Karpas-422 (cell line): Measurements from ENCODE around the gene SMIM13. TPM values are rescaled to one million over a fixed set of nuclear protein-coding genes. Genes with fewer than 3 reads are reported as not detected.

Source experiments
- DNase-seq: peaks from one replicate; pipeline ENCODE4 v3.0.0-alpha.2; 2015
- H2AFZ ChIP-seq: fragments of 200-600 bp; sonication (generic); 2 replicates; pipeline ENCODE4 v1.6.1; 2014; ENCODE audit warnings: antibody characterized with exemption, low read length, mixed read lengths
- H3K27ac ChIP-seq: fragments of 200-600 bp; sonication (generic); 2 replicates; pipeline ENCODE4 v1.5.1; 2014; ENCODE audit warnings: mild to moderate bottlenecking, low read length, moderate library complexity
- H3K27me3 ChIP-seq: fragments of 200-600 bp; sonication (generic); 2 replicates; pipeline ENCODE4 v1.6.1; 2014; ENCODE audit warnings: low read length, mixed read lengths
- H3K36me3 ChIP-seq: fragments of 200-600 bp; sonication (generic); 2 replicates; pipeline ENCODE4 v1.6.1; 2014; ENCODE audit warnings: low read length, mixed read lengths; ENCODE audit not compliant: insufficient read depth
- H3K4me1 ChIP-seq: fragments of 200-600 bp; sonication (generic); 2 replicates; pipeline ENCODE4 v1.6.1; 2014; ENCODE audit warnings: mild to moderate bottlenecking, low read length, mixed read lengths
- H3K4me2 ChIP-seq: fragments of 200-600 bp; sonication (generic); 2 replicates; pipeline ENCODE4 v1.6.1; 2014; ENCODE audit warnings: low read length, low read depth, mild to moderate bottlenecking; ENCODE audit not compliant: poor library complexity, severe bottlenecking
- H3K4me3 ChIP-seq: fragments of 200-600 bp; sonication (generic); 2 replicates; pipeline ENCODE4 v1.5.1; 2014; ENCODE audit warnings: mild to moderate bottlenecking, antibody characterized with exemption, low read length, mixed read lengths
- H3K79me2 ChIP-seq: fragments of 200-600 bp; sonication (generic); 2 replicates; pipeline ENCODE4 v1.6.1; 2014; ENCODE audit warnings: mild to moderate bottlenecking, low read length, mixed read lengths
- H3K9ac ChIP-seq: fragments of 200-600 bp; sonication (generic); 2 replicates; pipeline ENCODE4 v1.6.0; 2014; ENCODE audit warnings: low read length
- H3K9me2 ChIP-seq: fragments of 200-600 bp; sonication (generic), shearing (Covaris generic); replicated peaks from 2 replicates; pipeline ENCODE4 v1.6.0; 2014; ENCODE audit warnings: mild to moderate bottlenecking, low read length, moderate library complexity; ENCODE audit not compliant: insufficient read depth
- H3K9me3 ChIP-seq: fragments of 300-700, 200-600 bp; sonication (generic); 2 replicates; pipeline ENCODE4 v1.6.1; 2014; ENCODE audit warnings: low read length, mixed read lengths
- H4K20me1 ChIP-seq: fragments of 200-600 bp; sonication (generic); 2 replicates; pipeline ENCODE4 v1.6.1; 2014; ENCODE audit warnings: mild to moderate bottlenecking, antibody characterized with exemption, low read length, low read depth; ENCODE audit not compliant: insufficient read depth
- total RNA-seq: library from RNA; depleted of rRNA; stranded (reverse); fragments of >200 nt; shearing (Covaris generic); gene quantifications from 2 replicates; pipeline ENCODE4 v1.2.3, GENCODE V29; 2014; ENCODE audit warnings: low replicate concordance

Gene SMIM13
- total RNA-seq, 1 experiment from 2014 or later, result 8.9 TPM

GRCh38 chr6:11155589-11155988 is 62.0 kb downstream of the SMIM13 start:
- Histone ChIP-seq H3K9me3 (no peaks in the 10 kb centered on the region), H3K4me1 (no peaks in the 10 kb centered on the region), H3K27ac (no peak overlapping the region), H3K36me3 (no peaks in the 10 kb centered on the region), H3K4me2 (no peak overlapping the region), H2AFZ (no peak overlapping the region), H3K4me3 (no peak overlapping the region), H4K20me1 (no peaks in the 10 kb centered on the region), H3K79me2 (no peaks in the 10 kb centered on the region), H3K9ac (no peak overlapping the region), H3K9me2 (no peaks in the 10 kb centered on the region), H3K27me3 (no peaks in the 10 kb centered on the region)
- no peak for DNase-seq

GRCh38 chr6:11160199-11160598 is 66.6 kb downstream of the SMIM13 start:
- Histone ChIP-seq H3K36me3 (no peaks in the 10 kb centered on the region), H3K79me2 (no peaks in the 10 kb centered on the region), H4K20me1 (no peaks in the 10 kb centered on the region), H3K9me2 (no peaks in the 10 kb centered on the region), H3K27me3 (no peaks in the 10 kb centered on the region), H3K9ac (no peak overlapping the region), H2AFZ (no peak overlapping the region), H3K4me3 (no peak overlapping the region), H3K9me3 (no peaks in the 10 kb centered on the region), H3K27ac (no peak overlapping the region), H3K4me2 (no peak overlapping the region), H3K4me1 (no peaks in the 10 kb centered on the region)
- no peak for DNase-seq

- Histone ChIP-seq H4K20me1 (no peaks in the 10 kb centered on the region), H3K4me2 (no peak overlapping the region), H3K27ac (no peak overlapping the region), H3K9me2 (no peaks in the 10 kb centered on the region), H3K9me3 (no peaks in the 10 kb centered on the region), H3K4me1 (no peaks in the 10 kb centered on the region), H3K4me3 (no peak overlapping the region), H3K9ac (no peak overlapping the region), H3K36me3 (no peaks in the 10 kb centered on the region), H2AFZ (no peak overlapping the region), H3K79me2 (no peaks in the 10 kb centered on the region), H3K27me3 (no peaks in the 10 kb centered on the region)
- DNase-seq, result no peak
These were observed 67.7 kb downstream of the SMIM13 start for GRCh38 chr6:11161031-11161956.

GRCh38 chr6:11162262-11162661 is 68.6 kb downstream of the SMIM13 start:
- Histone ChIP-seq H3K9ac (no peak overlapping the region), H3K9me2 (no peaks in the 10 kb centered on the region), H3K4me3 (no peak overlapping the region), H3K27me3 (no peaks in the 10 kb centered on the region), H3K79me2 (no peaks in the 10 kb centered on the region), H3K27ac (no peak overlapping the region), H3K36me3 (no peaks in the 10 kb centered on the region), H2AFZ (no peak overlapping the region), H3K4me1 (no peaks in the 10 kb centered on the region), H3K4me2 (no peak overlapping the region), H4K20me1 (no peaks in the 10 kb centered on the region), H3K9me3 (no peaks in the 10 kb centered on the region)
- DNase-seq, result no peak

- Histone ChIP-seq H3K9me2 (no peaks in the 10 kb centered on the region), H3K4me3 (no peak overlapping the region), H3K27me3 (no peaks in the 10 kb centered on the region), H3K36me3 (no peaks in the 10 kb centered on the region), H3K9me3 (no peaks in the 10 kb centered on the region), H3K4me1 (no peaks in the 10 kb centered on the region), H4K20me1 (no peaks in the 10 kb centered on the region), H3K27ac (no peak overlapping the region), H2AFZ (no peak overlapping the region), H3K79me2 (no peaks in the 10 kb centered on the region), H3K4me2 (no peak overlapping the region), H3K9ac (no peak overlapping the region)
- DNase-seq, result no peak
These were observed 70.3 kb downstream of the SMIM13 start for GRCh38 chr6:11163932-11164331.

- DNase-seq, result no peak
These were observed 71.3 kb downstream of the SMIM13 start for GRCh38 chr6:11164717-11165646.

GRCh38 chr6:11166948-11167347 is 73.3 kb downstream of the SMIM13 start:
- Histone ChIP-seq H3K27me3 (no peaks in the 10 kb centered on the region), H3K9ac (no peak overlapping the region), H3K9me2 (no peaks in the 10 kb centered on the region), H3K79me2 (no peaks in the 10 kb centered on the region), H2AFZ (no peak overlapping the region), H3K4me3 (no peak overlapping the region), H3K27ac (no peak overlapping the region), H4K20me1 (no peaks in the 10 kb centered on the region), H3K9me3 (no peaks in the 10 kb centered on the region), H3K4me1 (no peaks in the 10 kb centered on the region), H3K4me2 (no peak overlapping the region), H3K36me3 (no peaks in the 10 kb centered on the region)
- DNase-seq, result no peak

More at GRCh38 chr6:11164717-11165646, 71.3 kb downstream of the SMIM13 start:
- Histone ChIP-seq H3K27ac (no peak overlapping the region), H3K4me2 (no peak overlapping the region), H3K79me2 (no peaks in the 10 kb centered on the region), H3K4me3 (no peak overlapping the region), H2AFZ (no peak overlapping the region), H3K9me2 (no peaks in the 10 kb centered on the region), H3K36me3 (no peaks in the 10 kb centered on the region), H3K4me1 (no peaks in the 10 kb centered on the region), H3K27me3 (no peaks in the 10 kb centered on the region), H3K9me3 (no peaks in the 10 kb centered on the region), H3K9ac (no peak overlapping the region), H4K20me1 (no peaks in the 10 kb centered on the region)

- no peak overlapping the region for H2AFZ ChIP-seq
- no peaks in the 10 kb centered on the region for H3K79me2 ChIP-seq
- no peak overlapping the region for H3K4me2 ChIP-seq
- no peaks in the 10 kb centered on the region for H3K27me3 ChIP-seq
- H3K9me3 ChIP-seq, result no peaks in the 10 kb centered on the region
- no peak overlapping the region for H3K27ac ChIP-seq
- H4K20me1 ChIP-seq, result no peaks in the 10 kb centered on the region
- no peak for DNase-seq
- H3K4me3 ChIP-seq, result no peak overlapping the region
- H3K36me3 ChIP-seq, result no peaks in the 10 kb centered on the region
- no peak overlapping the region for H3K9ac ChIP-seq
- no peaks in the 10 kb centered on the region for H3K9me2 ChIP-seq
- no peaks in the 10 kb centered on the region for H3K4me1 ChIP-seq
These were observed 74.5 kb downstream of the SMIM13 start for GRCh38 chr6:11168091-11168635.
